ENCODE results near the gene ZCCHC7.

DNA sequence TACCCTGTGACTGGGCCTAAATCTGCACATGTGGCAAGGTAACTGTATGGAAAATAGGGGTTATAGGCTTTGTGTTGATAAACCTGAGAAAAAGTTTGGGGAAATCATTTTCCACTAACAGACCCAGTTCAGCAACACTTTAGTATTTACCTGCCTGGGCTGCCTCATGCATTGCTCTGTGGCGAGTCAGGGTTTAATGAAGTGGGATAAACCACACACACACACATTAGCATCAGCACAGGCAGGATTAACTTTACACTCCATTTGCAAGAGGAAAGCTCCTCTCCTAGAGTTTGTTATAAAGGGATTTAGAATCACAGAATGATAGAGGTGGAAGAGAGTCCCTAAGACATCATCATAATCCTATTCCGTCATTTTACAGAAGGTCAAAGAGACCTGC is 20.0 kb upstream of the ZCCHC7 start:
- TF ChIP-seq POLR2A (IDR thresholded peaks at IDR 0.05; ENCODE audit: low read length) = no peak
- TF ChIP-seq, protein P1, sequence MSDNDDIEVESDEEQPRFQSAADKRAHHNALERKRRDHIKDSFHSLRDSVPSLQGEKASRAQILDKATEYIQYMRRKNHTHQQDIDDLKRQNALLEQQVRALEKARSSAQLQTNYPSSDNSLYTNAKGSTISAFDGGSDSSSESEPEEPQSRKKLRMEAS (IDR thresholded peaks at IDR 0.05) = no peak
- no peak for TF ChIP-seq POLR2AphosphoS2 (conservative IDR thresholded peaks at IDR 0.05; ENCODE audit: low read length)
- no peak for TF ChIP-seq JUNB (IDR thresholded peaks at IDR 0.05)
- TF ChIP-seq, protein P2, sequence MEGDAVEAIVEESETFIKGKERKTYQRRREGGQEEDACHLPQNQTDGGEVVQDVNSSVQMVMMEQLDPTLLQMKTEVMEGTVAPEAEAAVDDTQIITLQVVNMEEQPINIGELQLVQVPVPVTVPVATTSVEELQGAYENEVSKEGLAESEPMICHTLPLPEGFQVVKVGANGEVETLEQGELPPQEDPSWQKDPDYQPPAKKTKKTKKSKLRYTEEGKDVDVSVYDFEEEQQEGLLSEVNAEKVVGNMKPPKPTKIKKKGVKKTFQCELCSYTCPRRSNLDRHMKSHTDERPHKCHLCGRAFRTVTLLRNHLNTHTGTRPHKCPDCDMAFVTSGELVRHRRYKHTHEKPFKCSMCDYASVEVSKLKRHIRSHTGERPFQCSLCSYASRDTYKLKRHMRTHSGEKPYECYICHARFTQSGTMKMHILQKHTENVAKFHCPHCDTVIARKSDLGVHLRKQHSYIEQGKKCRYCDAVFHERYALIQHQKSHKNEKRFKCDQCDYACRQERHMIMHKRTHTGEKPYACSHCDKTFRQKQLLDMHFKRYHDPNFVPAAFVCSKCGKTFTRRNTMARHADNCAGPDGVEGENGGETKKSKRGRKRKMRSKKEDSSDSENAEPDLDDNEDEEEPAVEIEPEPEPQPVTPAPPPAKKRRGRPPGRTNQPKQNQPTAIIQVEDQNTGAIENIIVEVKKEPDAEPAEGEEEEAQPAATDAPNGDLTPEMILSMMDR (IDR thresholded peaks at IDR 0.05) = no peak
- TF ChIP-seq NPAS2 (CRISPR knock-in tag; IDR thresholded peaks at IDR 0.05; ENCODE audit: borderline replicate concordance) = no peak
- TF ChIP-seq CEBPB (IDR thresholded peaks at IDR 0.05) = no peak
